T-helper 2 cell (primary cell): ENCODE results near the gene RAB2B.

Source experiments
- DNase-seq, 5 experiments: peaks; one replicate each; pipeline versions ENCODE4 v3.0.0 to v3.0.0-alpha.2; 2012 to 2022
- total RNA-seq, 2 donors: gene quantifications; one replicate each; lab custom pipeline; 2026; lab: John Stamatoyannopoulos, UW

Gene RAB2B
- total RNA-seq, result 26.2 to 36.1 reads per million in 2 donors

DNA sequence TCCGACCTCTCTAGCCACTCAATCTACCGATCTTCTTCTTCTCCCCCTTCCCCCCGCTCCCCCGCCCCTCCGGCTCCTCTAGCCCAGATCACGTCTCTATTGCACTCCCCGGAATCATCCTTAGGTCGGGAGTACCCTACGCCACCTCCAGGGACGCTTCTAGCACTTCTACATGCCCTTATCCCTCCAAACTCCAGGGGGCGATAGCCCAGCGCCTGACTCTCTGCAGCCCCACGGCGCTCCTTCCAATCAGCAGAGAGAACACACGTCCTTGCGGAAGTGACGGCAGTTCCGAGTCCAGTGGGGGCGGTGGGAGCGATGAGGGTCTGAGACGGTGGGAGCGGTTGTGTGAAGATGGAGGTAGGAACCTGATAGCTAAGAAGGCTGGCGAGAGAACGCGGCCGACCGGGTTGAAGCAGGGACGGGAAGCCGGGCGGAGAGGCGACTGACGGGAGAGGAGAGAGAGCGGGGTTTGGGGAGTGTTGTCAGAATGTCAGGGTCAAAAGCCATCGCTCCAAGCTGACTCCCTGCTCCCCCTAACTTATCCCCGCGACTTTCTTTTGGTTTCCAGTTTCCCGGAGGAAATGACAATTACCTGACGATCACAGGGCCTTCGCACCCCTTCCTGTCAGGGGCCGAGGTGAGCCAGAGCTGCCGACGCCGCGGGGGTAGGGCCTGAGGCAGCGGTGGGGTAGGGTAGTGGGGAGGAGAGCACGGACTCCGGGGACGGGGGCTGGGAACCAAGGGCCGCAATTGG lies at the start of gene RAB2B, which contains the start of gene TOX4:
TSS of gene RAB2B (minus strand) at position 35 of the 757 bp plus-strand sequence. CDS start 87 bp downstream, outside the sequence.
TSS of gene TOX4 (plus strand) at position 271 of the 757 bp plus-strand sequence. CDS start at position 355, 84 bp downstream.
- peak; percentile 76 to 99 (median 93) for DNase-seq

DNA sequence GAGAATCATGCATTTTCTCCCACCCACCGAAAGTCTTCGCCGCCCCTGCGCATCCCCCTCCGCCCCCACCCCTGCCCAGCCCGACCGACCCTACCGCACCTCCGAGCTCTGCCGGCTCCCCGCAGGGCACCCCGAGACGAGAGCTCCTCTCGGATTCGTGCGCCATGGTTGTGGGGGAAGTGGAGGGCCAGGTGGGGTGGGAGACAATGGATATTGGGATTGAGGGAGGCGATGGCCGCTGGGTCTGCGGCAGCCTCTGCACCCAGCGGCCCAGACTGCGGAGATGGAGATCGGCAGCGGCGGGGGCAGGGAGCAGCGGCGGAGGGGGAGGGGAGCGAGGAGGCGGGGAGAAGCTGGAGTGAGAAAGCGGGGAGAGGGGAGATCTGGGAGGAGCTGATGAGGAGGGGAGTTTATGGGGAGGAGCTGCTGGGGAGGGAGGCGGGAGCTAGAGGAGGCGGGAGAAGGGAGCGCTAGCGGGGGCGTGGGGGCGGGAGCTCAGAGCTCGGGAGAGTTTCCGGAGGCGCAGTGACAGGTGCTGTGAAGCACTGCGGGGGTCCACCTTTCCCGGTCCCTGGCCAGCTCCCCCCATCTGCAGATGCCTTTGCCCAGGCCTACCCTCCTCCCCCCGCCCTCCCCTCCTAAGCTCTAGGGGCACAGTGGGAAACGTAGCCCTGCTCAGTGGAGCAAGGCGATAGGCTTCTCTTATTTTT lies 49.4 kb upstream of the RAB2B start, which contains the start of gene SALL2:
TSS of gene SALL2 (minus strand) at position 385 of the 710 bp plus-strand sequence. CDS start at position 166, 219 bp downstream.
- DNase-seq, result peak; percentile 32 to 70 (median 52)

DNA sequence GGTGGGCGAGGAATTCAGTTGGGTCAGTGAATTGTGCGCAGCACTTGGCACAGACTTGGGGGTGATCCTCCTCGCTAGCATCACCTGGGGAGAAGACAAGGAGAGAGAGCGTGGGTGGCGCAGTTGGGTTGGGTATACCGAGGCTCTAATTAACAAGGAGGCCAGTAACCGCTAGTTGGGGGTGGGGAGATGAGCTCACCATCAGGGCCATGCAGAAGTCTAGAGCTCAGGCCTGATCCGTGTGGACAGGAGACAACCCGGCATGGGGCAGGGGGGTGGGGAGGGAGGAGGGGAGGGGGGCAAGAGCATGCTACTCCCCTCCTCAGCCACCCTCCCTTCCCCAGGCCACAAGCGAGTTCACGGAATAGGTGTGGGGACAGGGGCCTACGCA lies 48.8 kb upstream of the RAB2B start:
- peak in 1 of 5 experiments; percentile 19 for DNase-seq

DNA sequence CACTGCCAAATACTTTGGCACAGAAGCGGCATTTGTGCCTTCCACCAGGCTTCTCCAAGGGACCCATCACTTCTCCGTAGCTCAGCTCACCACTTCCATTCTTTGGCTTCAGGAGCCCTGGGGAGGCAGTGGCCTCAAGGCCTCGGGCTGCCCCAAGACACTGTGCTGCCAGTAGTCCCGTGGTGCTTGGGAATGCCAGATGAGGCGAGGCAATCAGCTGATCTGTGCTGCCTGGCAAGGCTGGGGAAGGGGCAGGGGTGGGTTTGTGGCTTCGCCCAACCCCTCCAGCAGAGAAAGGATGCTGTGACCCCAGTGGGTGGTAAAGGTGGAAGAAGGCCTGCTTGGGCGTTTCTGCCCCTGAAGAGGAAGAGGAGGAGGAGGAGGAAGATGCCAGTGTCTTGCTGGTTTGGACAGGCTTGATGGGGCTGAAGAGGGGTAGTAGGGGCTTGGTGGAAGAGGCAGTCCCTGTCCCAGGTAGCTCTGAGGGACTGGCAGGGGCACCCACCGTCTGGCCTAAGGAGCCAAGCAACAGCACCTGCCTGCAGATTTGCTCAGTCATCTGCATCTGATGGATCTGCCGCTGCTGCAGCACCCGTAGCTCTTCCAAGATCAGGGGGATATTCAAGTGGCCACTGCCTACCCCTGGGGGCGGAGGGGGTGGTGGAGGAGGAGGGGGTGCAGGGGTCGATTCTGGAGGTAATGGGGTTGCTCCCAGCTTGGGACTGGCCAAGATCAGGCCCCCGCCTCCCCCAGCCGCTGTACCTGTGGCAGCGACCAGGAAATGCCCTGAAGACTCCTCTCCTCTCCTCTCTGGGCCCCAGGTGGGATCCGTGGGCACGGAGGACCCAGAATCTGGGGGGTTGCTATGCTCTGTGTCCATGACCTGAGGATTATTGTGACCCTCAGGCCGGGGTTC lies 48.1 kb upstream of the RAB2B start:
- DNase-seq, result no peak

DNA sequence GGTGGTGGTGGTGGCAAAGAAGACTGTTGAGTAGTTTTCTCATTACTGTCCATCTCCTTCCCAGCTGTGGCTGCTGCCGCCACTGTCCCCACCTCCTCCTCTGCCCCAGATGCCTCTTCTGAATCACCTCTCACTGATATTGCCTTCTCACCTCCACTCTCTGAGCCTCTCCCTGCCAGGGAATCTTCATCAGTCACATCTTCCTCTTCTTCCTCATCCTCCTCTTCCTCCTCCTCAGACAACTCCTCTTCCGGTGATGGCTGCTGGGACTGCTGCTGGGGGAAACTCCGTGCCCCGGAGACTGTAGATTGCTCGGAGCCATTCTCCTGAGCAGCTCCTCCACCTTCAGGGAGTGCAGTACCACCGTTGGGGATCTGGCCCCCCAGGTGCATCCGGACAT lies 46.4 kb upstream of the RAB2B start:
- DNase-seq, result no peak

DNA sequence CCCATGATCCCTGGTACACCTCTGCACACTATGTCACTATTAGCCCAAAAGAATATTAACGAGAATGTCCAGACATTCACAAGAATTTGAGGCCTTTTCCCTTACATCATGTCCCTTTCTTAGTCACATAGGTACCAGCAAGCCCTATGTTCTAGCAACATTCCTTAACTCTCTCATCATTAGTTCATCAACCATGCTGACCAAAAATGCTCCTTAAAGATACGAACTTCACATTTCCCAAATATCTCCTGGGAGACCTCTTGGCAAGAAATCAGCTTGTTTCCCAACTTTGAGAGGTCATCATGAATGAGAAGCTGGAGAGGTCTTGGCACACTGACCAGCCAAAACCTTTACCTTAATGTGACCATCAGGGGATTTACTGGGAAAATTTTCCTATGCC lies 44.7 kb upstream of the RAB2B start:
- DNase-seq, result no peak

DNA sequence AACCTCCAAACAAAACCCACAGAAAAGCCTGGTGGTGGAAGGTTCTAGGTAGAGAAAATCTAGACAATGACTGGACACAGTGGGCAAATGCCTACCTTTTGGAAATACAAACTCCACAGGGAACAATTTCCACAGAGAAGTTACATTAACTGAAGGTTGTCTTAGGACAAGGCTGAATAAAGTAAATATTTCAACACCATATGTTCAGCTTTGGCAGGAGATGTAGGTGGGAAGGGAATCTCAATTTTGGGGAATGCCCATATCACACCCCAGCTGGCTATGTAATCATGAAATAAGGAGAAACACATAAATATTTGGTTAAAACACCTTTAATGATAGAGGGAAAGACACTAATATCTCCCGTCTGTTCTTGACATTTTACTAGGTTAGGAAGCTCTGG lies 44.0 kb upstream of the RAB2B start:
- DNase-seq, result no peak

DNA sequence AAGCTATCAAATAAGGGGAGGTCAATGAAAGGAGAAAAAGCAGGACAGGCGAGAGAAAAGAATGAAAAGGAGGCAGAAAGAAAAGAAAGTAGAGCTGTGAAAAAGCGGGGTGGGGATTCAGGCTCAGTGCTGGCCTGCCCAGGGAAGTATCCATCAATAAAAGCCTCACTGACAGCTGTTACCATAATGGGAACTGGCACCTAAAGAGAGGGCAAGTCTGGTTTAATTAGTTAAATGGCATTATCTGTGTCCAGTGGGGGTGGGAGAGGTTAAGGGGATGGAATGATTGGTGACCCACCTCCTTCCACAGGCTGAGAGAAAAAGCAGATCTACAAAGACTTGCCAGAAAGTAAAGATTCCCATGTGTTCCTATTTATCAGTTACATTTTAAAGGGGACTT lies 42.0 kb upstream of the RAB2B start:
- no peak for DNase-seq

DNA sequence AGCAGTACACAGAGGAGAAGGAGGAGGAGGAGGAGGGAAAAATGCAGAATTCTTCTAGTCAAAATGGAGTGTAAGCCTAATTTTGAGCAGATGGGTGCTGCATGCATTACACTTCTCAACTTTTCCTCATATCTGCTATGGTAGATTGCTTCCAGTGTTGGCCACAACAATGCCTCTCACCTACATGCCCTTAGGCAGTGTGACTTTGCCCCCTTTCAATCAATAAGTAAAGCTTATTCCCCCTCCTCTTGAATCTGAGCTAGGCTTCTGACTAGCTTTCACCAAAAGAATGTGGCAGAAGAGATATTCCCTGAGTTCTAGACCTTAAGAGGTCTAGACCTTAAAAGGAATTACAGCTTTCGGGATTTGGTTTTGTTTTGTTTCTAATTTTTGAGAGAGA lies 37.6 kb upstream of the RAB2B start:
- no peak for DNase-seq

DNA sequence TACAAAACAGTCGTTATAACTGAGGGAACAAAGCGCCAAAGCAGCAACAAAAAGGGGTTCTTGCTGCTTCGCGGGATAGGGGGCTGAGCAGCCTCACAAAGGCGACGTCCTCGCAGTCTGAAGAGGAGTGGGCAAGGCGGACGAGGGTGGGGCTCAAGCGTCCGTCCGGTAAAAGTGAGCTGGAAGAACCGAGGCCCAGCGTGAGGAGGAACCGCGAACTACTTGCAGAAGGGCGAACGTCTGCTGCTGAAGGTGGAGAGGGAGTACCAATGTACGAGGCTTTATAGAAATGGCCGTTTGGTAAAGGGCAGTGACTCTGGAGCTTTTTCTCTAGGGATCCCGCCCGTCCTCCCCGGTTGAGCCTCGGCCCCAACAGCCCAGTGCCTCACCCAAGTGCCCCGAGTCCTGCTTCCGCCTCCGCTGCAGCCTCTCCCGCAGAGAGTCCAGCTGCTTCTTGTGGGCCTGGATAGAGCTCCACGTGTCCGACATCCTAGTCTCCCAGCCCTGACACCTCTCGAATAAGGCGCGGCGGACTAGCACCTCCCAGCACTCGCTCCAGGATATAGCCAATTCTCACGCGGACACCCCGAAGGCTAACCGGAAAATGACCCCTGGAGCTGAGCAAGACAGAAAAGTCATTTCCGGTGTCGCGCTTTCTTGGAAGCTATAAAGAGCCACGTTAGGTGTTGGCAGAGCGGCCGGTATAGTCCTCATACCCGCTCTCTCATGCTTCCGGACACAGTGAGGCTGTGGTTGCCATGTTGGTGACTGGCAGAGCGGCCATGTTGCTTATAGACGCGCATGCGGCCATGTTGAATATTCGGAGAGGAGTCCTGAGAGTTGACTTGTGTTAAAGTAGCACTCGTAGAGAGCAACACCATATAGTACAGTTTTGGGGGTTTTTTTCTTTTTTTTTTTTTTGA lies 34.2 kb upstream of the RAB2B start, which contains the start of gene METTL3:
TSS of gene METTL3 (minus strand) at position 606 of the 923 bp plus-strand sequence. CDS start at position 489, 117 bp downstream.
- DNase-seq, result peak; percentile 73 to 98 (median 88)

DNA sequence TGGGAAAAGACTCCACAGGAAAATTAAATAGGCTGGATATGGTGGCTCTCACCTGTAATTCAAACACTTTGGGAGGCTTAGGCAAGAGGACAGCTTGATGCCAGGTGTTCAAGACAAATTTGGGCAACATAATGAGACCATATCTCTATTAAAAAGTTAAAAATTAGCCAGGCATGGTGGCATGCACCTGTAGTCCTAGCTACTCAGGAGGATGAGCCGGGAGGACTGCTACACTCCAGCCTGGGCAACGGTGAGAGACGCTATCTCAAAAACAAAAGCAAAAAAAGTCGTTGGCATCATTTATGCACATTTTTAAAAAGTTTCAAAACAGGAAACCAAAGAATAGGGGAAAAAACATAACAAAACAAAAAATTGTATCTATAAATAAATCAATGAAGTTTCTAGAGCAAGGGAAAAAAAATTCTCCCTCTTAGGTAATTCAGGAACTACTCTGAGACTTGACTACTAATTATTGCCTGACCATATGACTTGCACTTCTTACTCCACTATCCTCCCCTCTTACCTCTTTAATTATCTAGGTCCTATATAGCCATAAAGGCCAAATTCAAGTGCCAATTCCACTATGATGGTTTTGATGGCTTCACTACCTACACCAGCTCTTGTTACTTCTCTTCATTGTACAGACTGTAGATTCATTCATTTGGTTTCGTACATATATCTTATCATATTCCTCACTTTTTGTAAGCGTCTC lies 32.8 kb upstream of the RAB2B start:
- no peak for DNase-seq

DNA sequence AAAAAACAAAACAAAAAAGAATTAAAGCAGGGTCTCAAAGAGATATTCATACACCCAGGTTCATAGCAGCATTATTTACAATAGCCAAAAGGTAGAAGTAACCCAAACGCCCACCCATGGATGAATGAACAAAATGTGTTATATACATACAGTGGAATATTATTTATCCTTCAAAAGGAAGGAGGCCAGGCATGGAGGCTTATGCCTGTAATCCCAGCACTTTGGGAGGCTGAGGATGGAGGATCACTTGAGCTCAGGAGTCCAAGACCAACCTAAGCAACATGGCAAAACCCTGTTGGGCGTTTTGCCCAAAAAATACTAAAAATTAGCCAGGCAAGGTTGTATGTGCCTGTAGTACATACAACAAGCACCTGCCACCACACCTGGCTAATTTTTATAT lies 29.8 kb upstream of the RAB2B start:
- DNase-seq, result no peak

DNA sequence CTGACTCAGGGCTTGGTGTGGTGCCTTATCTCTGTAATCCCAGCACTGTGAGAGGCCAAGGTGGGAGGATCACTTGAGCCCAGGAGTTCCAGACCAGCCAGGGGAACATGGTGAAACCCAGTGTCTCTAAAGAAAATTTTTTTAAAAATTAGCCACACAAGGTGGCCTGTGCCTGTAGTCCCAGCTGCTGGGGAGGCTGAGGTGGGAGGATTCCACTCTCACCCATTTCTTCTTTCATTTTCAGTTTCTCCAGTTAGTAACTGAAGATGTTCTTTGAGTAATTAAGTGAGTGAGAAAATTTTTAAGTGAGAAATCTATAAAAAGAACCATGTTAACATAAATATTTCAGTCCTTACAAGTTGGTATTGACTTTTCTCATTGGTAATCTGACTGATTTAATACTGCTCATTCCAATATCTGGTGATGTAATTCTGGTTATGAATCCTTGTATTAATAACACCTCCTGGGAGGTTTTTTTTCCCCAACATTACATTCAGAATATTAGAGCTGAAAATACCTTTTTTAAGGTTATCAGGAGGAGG lies 28.3 kb upstream of the RAB2B start:
- peak in 1 of 5 experiments; percentile 56 for DNase-seq

DNA sequence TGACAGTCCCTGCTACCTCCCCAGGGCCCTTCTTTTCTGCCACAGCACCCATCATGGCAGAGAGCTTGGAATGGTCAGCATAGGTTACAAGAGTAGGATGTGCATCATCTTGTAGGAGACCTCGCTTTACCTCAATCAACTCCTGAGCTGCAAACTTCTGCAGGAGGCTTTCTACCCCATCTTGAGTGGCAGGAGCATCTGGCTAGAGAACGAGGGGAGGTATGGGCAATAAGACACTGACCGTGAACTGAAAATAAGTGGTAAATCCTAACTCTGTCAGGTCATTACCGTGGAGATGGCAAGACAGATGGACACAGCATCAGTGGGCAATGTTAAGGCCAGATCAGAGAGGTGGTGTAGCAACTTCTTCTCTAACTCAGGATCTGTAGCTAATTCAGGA lies 26.6 kb upstream of the RAB2B start:
- DNase-seq, result no peak

DNA sequence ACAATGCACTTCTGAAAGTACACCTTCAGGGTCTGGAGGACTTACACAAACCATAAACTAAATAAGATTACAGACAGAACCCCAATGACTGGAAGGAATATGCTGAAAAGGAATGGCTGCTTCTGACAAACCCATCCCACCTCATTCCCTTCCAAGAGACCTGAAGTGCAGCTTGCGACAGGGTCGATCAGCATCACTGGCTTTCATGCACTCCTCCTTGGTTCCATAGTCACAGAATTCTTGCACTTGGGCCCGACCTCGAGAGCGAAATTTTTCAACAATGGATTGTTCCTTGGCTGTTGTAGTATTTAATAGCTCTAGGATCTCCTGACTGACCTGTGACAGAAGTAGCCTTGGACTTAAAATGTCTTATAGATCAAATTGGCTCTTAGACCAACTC lies 24.8 kb upstream of the RAB2B start:
- DNase-seq, result no peak

DNA sequence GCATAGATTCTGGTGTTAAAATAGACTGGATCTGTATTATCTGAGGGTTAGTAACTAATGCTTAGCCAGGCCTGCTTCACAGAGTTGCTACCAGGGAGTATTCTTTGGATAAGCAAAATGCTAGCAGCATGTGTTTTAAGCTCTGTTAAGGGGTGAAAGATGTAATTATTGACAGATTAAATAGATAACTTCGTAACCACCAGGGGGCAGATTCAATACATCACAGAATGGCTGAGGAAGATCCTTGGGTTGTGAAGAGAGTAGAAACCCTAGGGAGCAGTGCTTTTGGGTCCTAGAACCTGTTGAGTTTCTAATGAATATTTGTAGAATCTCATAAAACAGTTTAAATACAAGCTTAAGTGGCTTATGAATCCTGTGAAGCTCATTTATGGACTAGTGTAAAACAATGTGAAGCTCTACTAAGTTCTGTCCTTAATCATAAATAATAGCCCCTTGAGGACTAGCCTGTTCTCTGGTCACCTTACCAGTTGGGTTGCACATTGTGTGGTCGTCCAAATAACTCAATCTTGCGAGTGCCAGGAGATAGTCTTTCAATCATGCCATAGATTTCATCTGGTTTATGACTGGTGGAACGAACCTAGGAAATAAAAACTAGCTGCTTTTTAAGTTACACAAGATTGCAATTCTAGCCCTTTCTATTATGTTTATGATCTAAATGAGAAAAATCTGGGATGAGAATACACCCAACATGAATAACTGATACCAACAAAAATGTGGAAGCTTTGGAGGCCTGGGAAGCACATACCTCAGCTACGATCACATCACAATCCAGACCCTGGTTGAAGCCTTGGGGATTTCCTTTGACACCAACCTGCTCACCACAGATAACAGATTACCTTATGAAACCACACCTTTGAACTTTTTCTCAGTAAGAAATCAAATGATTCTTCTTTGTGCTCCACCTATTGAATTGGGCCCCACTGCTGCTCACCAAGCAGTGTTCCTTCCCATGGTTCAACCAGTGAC lies 22.1 kb upstream of the RAB2B start:
- peak in 3 of 5 experiments; percentile 12 to 69 (median 18) for DNase-seq

DNA sequence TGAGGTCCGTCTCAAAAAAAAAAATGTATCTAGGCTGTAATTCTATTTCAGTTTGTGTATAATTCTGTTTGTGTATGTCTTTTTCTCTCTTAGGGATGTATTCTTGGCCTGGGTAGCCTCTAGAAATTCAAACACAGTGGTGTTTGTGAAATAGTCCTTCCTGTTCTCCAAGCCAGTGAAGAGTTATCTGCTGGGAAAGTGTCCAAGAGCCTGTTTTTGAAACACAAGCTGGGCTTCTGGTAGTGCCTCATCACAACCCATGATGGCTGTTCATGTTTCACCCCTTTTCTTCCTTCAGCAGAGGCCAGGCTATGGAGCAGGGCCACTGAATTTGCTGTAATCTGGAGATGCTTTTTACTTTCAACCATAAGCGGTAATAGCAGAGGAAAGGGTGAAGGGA lies 19.7 kb upstream of the RAB2B start:
- no peak for DNase-seq

DNA sequence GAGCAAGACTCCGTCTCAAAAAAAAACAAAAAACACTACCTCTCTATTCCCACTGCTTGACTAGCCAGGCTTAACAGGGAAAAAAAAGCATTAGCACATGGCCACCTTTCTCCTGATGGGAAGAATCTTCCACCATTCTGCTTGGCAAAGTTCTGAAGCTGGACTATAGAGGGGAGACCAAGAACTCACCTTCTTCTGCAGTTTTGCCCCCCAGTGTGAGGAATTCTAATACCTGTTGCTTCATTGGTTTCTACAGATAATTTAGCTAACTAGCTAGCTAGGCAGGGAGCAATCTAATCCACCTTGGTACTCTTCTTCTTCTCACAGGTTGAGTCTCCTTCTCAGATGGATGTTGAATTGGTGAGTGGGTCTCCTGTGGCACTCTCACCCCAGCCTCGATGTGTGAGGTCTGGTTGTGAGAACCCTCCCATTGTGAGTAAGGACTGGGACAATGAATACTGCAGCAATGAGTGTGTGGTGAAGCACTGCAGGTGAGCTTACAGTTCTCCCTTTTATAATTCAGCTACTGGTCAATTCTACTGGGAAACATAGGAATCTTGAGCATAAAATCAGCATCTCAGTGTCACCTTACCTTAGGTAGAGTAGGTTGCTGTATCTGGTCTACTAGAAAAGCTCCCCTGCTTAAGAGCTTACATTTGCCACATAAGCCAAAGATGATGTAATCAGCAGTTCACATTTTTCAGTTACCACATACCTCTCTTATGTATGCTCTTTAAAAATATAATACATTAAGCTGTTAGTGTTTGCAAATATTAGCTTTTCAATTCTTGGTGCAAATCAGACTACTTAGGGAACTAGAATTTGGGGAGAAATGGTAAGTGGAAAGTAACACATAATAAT lies 18.4 kb upstream of the RAB2B start:
- DNase-seq, result no peak
